Measurements from ENCODE around the gene KLF7. TPM values are rescaled to one million over a fixed set of nuclear protein-coding genes. Genes with fewer than 3 reads are reported as not detected.

The KLF7 gene
- total RNA-seq, 1 experiment from 2014 or later = 32.2 TPM

DNA sequence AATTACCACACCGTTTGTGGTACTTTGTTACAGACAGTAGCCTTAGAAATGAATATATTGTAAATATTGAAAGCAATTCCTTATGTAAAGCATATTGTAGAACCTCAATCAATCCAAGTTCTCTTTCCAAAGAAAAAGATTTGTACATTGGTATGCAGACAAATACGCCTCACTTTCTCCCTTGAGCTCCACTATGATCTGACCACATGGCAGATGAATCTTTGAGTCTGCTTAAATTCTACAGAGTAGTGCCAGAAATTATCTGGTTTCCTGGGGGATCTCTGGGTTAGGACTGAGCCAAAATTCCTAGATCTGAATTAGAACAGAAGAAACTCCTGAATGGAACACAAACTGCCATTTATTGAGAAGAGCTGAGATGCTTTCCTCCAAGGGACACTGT is 127.4 kb downstream of the KLF7 start:
- TF ChIP-seq, protein P1, sequence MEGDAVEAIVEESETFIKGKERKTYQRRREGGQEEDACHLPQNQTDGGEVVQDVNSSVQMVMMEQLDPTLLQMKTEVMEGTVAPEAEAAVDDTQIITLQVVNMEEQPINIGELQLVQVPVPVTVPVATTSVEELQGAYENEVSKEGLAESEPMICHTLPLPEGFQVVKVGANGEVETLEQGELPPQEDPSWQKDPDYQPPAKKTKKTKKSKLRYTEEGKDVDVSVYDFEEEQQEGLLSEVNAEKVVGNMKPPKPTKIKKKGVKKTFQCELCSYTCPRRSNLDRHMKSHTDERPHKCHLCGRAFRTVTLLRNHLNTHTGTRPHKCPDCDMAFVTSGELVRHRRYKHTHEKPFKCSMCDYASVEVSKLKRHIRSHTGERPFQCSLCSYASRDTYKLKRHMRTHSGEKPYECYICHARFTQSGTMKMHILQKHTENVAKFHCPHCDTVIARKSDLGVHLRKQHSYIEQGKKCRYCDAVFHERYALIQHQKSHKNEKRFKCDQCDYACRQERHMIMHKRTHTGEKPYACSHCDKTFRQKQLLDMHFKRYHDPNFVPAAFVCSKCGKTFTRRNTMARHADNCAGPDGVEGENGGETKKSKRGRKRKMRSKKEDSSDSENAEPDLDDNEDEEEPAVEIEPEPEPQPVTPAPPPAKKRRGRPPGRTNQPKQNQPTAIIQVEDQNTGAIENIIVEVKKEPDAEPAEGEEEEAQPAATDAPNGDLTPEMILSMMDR (conservative IDR thresholded peaks at IDR 0.05) = no peak

More for the DNA sequence above, 127.4 kb downstream of the KLF7 start:
- Histone ChIP-seq H2BK15ac (ENCODE audit: low read depth, low read length) (no peak overlapping the region), H3K4ac (ENCODE audit: low read depth, low read length) (no peak overlapping the region), H2BK120ac (ENCODE audit: low read depth, low read length, poor library complexity, severe bottlenecking) (no peak overlapping the region), H3K9ac (ENCODE audit: extremely low read depth, insufficient read length, low read length) (no peak overlapping the region), H3K23ac (ENCODE audit: insufficient read length, low read depth, low read length) (no peak overlapping the region), H2AK5ac (ENCODE audit: insufficient read length, low read length) (no peak overlapping the region), H3K27me3 (ENCODE audit: insufficient read depth, low read length) (no peaks in the 10 kb centered on the region), H4K20me1 (ENCODE audit: control insufficient read depth, insufficient read depth, insufficient read length) (no peaks in the 10 kb centered on the region), H3K4me2 (ENCODE audit: insufficient read depth, insufficient read length, low read length) (no peak overlapping the region), H2AFZ (ENCODE audit: low read length) (no peak overlapping the region), H4K91ac (ENCODE audit: insufficient read length, low read depth, low read length) (no peak overlapping the region), H3K9me3 (ENCODE audit: control insufficient read depth, low read depth, low read length) (no peaks in the 10 kb centered on the region), H3K79me2 (ENCODE audit: insufficient read depth, low read length) (no peaks in the 10 kb centered on the region), H3K56ac (ENCODE audit: insufficient read length, low read depth, low read length) (no peak overlapping the region), H2BK20ac (ENCODE audit: low read depth, low read length, poor library complexity, severe bottlenecking) (no peak overlapping the region), H2BK5ac (ENCODE audit: insufficient read length, low read length) (no peak overlapping the region), H3K14ac (ENCODE audit: insufficient read depth, low read length) (no peak overlapping the region), H3K4me1 (ENCODE audit: insufficient read depth, low read length) (peaks cover 8% of the 10 kb centered on the region; the same call in 1 of the 2 replicates), H3K23me2 (ENCODE audit: insufficient read length, low read depth, low read length, poor library complexity, severe bottlenecking) (no peaks in the 10 kb centered on the region), H3K27ac (ENCODE audit: insufficient read length, low read depth, low read length) (no peak overlapping the region), H2BK12ac (ENCODE audit: insufficient read length, low read depth, low read length) (no peak overlapping the region), H3T11ph (ENCODE audit: low read length) (no peak overlapping the region), H3K79me1 (ENCODE audit: insufficient read depth, low read depth, low read length, poor library complexity, severe bottlenecking) (no peaks in the 10 kb centered on the region), H4K5ac (ENCODE audit: insufficient read length, low read depth, low read length) (no peak overlapping the region), H4K8ac (replicated peaks; ENCODE audit: insufficient read length, low read depth, low read length) (no peak overlapping the region), H3K18ac (ENCODE audit: insufficient read length, low read depth, low read length) (no peak overlapping the region)
- Mint-ChIP-seq H3K4me1 (peaks cover 54 to 60% of the 10 kb centered on the region in 2 experiments), H3K4me3 (no peak overlapping the region), H3K9me3 (peaks cover 5 to 7% of the 10 kb centered on the region in 2 experiments; a peak in 3 of 5 replicates), H3K36me3 (ENCODE audit: insufficient read depth in 1 of 3, low read depth in 3 of 3) (peaks cover 4 to 13% (median 4%) of the 10 kb centered on the region in 3 experiments; a peak in 6 of 7 replicates), H3K27me3 (ENCODE audit: low read depth) (no peaks in the 10 kb centered on the region), H3K27ac (peak overlapping the region in 2 of 3 experiments; percentile 89 to 97; a peak in 3 of 7 replicates)
- WGBS (ENCODE audit: extremely low coverage, insufficient read length, low lambda C conversion rate) = no CpG with 5 or more reads among the region's 2 CpGs
- no peak for DNase-seq
